Upper lobe of left lung (tissue), 4 donors: Measurements from ENCODE around the gene MRPL24.

Experiments used
- CTCF ChIP-seq, 6 experiments: fragments of 450-650 bp in 4 of 6; fragments of 200-600 bp in 2 of 6; sonication (generic) in 2 of 6; IDR thresholded peaks; one replicate each; pipeline ENCODE4 v1.5.1; 2016 to 2019; ENCODE audit warnings: antibody characterized with exemption in 6 of 6
- POLR2A ChIP-seq, 4 donors: fragments of 450-650 bp; IDR thresholded peaks; one replicate each; pipeline ENCODE4 v1.5.1; 2016 to 2017; ENCODE audit warnings: antibody characterized with exemption in 4 of 4, mild to moderate bottlenecking in 2 of 4

DNA sequence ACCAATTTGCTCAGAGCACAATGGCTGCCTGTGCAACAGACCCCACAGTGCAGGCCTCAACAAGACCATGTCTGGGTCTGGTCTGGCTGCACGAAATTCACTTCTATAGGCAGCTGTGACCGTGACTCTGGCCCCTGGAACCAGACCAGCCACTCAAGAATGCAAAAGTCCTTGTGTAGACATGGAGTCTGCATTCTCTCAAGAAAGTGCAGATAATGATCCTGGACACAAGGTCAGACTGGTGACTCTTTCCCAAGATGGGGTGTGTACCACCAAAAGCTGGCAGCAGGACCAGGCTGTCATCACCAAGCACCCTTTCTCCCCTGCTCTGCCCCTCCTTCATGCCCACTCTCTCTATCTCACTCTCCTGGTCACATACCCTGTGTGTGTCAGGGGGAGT, 19.8 kb downstream of the MRPL24 start:
- TF ChIP-seq POLR2A (IDR thresholded peaks at IDR 0.05) = no peak
- no peak for TF ChIP-seq CTCF (IDR thresholded peaks at IDR 0.05)
